IMR-90 (cell line): Measurements from ENCODE around the gene EIF2S1. TPM values are rescaled to one million over a fixed set of nuclear protein-coding genes. Genes with fewer than 3 reads are reported as not detected.

ENCODE experiments used
- ATAC-seq: fragments of 200-7000 bp; cut with Tn5 transposase; 2 replicates; pipeline ENCODE4 v1.9.1; 2020; ENCODE audit warnings: low read depth, mild to moderate bottlenecking, moderate library complexity
- BruUV-seq: library from RNA; stranded (reverse); fragments of 400-500 nt; replicated peaks from 2 replicates; lab custom pipeline; 2021; lab: Mats Ljungman, UMichigan
- CTCF ChIA-PET: fragments of 300-600 bp; formaldehyde crosslinking; extraction: SDS; loops from one replicate; lab custom pipeline; 2021; ENCODE audit warnings: antibody characterized with exemption; lab: Yijun Ruan, JAX
- POLR2A ChIA-PET: fragments of 300-600 bp; sonication (Branson Sonifier 250); formaldehyde crosslinking; loops from one replicate; lab custom pipeline; 2022; ENCODE audit warnings: antibody characterized with exemption; ENCODE audit not compliant: unreplicated experiment; lab: Charles Lee
- DNase-seq: peaks from one replicate; pipeline ENCODE4 v3.0.0; 2013
- H2AFZ ChIP-seq: replicated peaks from 2 replicates; pipeline ENCODE3; 2013; ENCODE audit warnings: low read length, mild to moderate bottlenecking; ENCODE audit not compliant: poor library complexity
- H2AK5ac ChIP-seq: 2 replicates; pipeline ENCODE4 v1.6.1; 2013; ENCODE audit warnings: low read depth, low read length, inconsistent platforms
- H2AK9ac ChIP-seq: replicated peaks from 2 replicates; pipeline ENCODE3; 2013; ENCODE audit warnings: mild to moderate bottlenecking, low read depth, low read length, moderate library complexity; ENCODE audit not compliant: poor library complexity
- H2BK120ac ChIP-seq: 2 replicates; pipeline ENCODE4 v1.6.1; 2013; ENCODE audit warnings: low read depth, low read length, inconsistent platforms
- H2BK15ac ChIP-seq: 3 replicates; pipeline ENCODE4 v1.6.1; 2013; ENCODE audit warnings: low read depth, low read length, inconsistent platforms
- H2BK20ac ChIP-seq: 2 replicates; pipeline ENCODE4 v1.6.1; 2013; ENCODE audit warnings: low read depth, mild to moderate bottlenecking, inconsistent platforms, low read length, moderate library complexity
- H2BK5ac ChIP-seq: 2 replicates; pipeline ENCODE4 v1.6.1; 2013; ENCODE audit warnings: mild to moderate bottlenecking, low read depth, low read length, inconsistent platforms; ENCODE audit not compliant: poor library complexity, severe bottlenecking
- H3K14ac ChIP-seq: replicated peaks from 2 replicates; pipeline ENCODE4 v1.6.1; 2013; ENCODE audit warnings: low read depth, low read length, inconsistent platforms
- H3K18ac ChIP-seq: 2 replicates; pipeline ENCODE4 v1.6.1; 2013; ENCODE audit warnings: low read depth, low read length, control low read depth
- H3K23ac ChIP-seq: 2 replicates; pipeline ENCODE4 v1.6.1; 2013; ENCODE audit warnings: low read depth, low read length, inconsistent platforms
- H3K27ac ChIP-seq: 2 replicates; pipeline ENCODE4 v1.5.1; 2013; ENCODE audit warnings: mild to moderate bottlenecking, control low read depth, low read length; ENCODE audit not compliant: insufficient read depth
- H3K27me3 ChIP-seq: 2 replicates; pipeline ENCODE4 v1.6.1; 2013; ENCODE audit warnings: low read length; ENCODE audit not compliant: control insufficient read depth, insufficient read depth
- H3K36me3 ChIP-seq: 2 replicates; pipeline ENCODE4 v1.6.1; 2013; ENCODE audit warnings: low read length, mixed read lengths; ENCODE audit not compliant: control insufficient read depth, insufficient read depth
- H3K4ac ChIP-seq: 2 replicates; pipeline ENCODE4 v1.6.1; 2013; ENCODE audit warnings: low read depth, low read length, inconsistent platforms
- H3K4me1 ChIP-seq: 2 replicates; pipeline ENCODE4 v1.6.1; 2013; ENCODE audit warnings: low read length, mixed read lengths; ENCODE audit not compliant: control insufficient read depth, insufficient read depth
- H3K4me2 ChIP-seq: 2 replicates; pipeline ENCODE4 v1.6.1; 2013; ENCODE audit warnings: low read depth, mild to moderate bottlenecking, control low read depth, low read length, moderate library complexity
- H3K4me3 ChIP-seq: 2 replicates; pipeline ENCODE4 v1.5.1; 2013; ENCODE audit warnings: low read depth, mild to moderate bottlenecking, control low read depth, low read length, moderate library complexity; ENCODE audit not compliant: insufficient read depth
- H3K56ac ChIP-seq: 2 replicates; pipeline ENCODE4 v1.6.1; 2013; ENCODE audit warnings: low read length, inconsistent platforms; ENCODE audit not compliant: insufficient read depth; ENCODE audit errors: extremely low read depth
- H3K79me1 ChIP-seq, 2 experiments: 2 replicates each; pipeline ENCODE4 v1.6.1; 2013; ENCODE audit warnings: low read length in 2 of 2, inconsistent platforms in 1 of 2, low read depth in 1 of 2
- H3K9ac ChIP-seq: 2 replicates; pipeline ENCODE4 v1.6.1; 2013; ENCODE audit warnings: low read depth, low read length, control low read depth
- H3K9me1 ChIP-seq: 2 replicates; pipeline ENCODE4 v1.6.1; 2013; ENCODE audit warnings: low read length, inconsistent platforms; ENCODE audit not compliant: insufficient read depth
- H3K9me3 ChIP-seq: 2 replicates; pipeline ENCODE4 v1.6.1; 2013; ENCODE audit warnings: low read length; ENCODE audit not compliant: control insufficient read depth, insufficient read depth
- H4K20me1 ChIP-seq: 2 replicates; pipeline ENCODE4 v1.6.1; 2013; ENCODE audit warnings: low read length, inconsistent platforms; ENCODE audit not compliant: insufficient read depth
- H4K5ac ChIP-seq: 2 replicates; pipeline ENCODE4 v1.6.1; 2013; ENCODE audit warnings: mild to moderate bottlenecking, low read depth, low read length, control low read depth
- H4K8ac ChIP-seq, 2 experiments: 2 replicates each; pipeline ENCODE4 v1.6.1; 2013; ENCODE audit warnings: low read depth in 2 of 2, low read length in 2 of 2, control low read depth in 1 of 2, inconsistent platforms in 1 of 2
- H4K91ac ChIP-seq: 2 replicates; pipeline ENCODE4 v1.6.1; 2013; ENCODE audit warnings: low read depth, low read length, inconsistent platforms; ENCODE audit not compliant: insufficient read depth
- BHLHE40 ChIP-seq: fragments of 150-350 bp; IDR thresholded peaks from 2 replicates; pipeline ENCODE4 v1.6.1; 2016; ENCODE audit warnings: mild to moderate bottlenecking, low read depth, low read length
- CHD1 ChIP-seq: IDR thresholded peaks from 2 replicates; pipeline ENCODE4 v1.6.1; 2012; ENCODE audit warnings: low read depth, low read length, improper control_type of control experiment
- MAZ ChIP-seq: IDR thresholded peaks from 2 replicates; pipeline ENCODE4 v1.6.1; 2012; ENCODE audit warnings: low read depth, mild to moderate bottlenecking, low read length, improper control_type of control experiment, moderate library complexity, borderline replicate concordance
- MXI1 ChIP-seq: IDR thresholded peaks from 2 replicates; pipeline ENCODE4 v1.6.1; 2012; ENCODE audit warnings: low read depth, mild to moderate bottlenecking, low read length, moderate library complexity, borderline replicate concordance
- NFE2L2 ChIP-seq: fragments of 150-350 bp; IDR thresholded peaks from 2 replicates; pipeline ENCODE4 v1.6.1; 2016; ENCODE audit warnings: low read depth, mild to moderate bottlenecking, low read length
- RAD21 ChIP-seq: IDR thresholded peaks from 2 replicates; pipeline ENCODE4 v1.6.1; 2012; ENCODE audit warnings: low read length, improper control_type of control experiment
- WGBS, 2 experiments: methylation state at CpG; one replicate each; pipeline versions ENCODE4 v1.1.5 to v1.1.7; 2013; ENCODE audit warnings: missing lambda C conversion rate in 2 of 2; ENCODE audit not compliant: insufficient read length in 1 of 2; ENCODE audit errors: extremely low coverage in 2 of 2; 5-methylcytosine and 5-hydroxymethylcytosine counted together
- dilution Hi-C: fragments of 300-500 bp; cut with HindIII; formaldehyde crosslinking; loops from one replicate; pipeline ENCODE4 v1.14.3; 2018; ENCODE audit warnings: low sequenced_read_pairs; ENCODE audit not compliant: unreplicated experiment
- in situ Hi-C: fragments of 300-500 bp; cut with MboI; formaldehyde crosslinking; loops from 3 replicates; pipeline ENCODE4 v1.14.3; 2019; ENCODE audit warnings: low sequenced_read_pairs, inconsistent platforms, mixed read lengths
- intact Hi-C: fragments of 100-400 bp; cut with micrococcal nuclease; formaldehyde crosslinking; loops from 2 replicates; pipeline ENCODE4 v1.10.0; 2022
- polyA plus RNA-seq, 3 experiments: library from polyadenylated mRNA; depleted of rRNA; stranded (reverse); fragments of >200 nt; gene quantifications; 2 replicates each; pipeline ENCODE4 v1.2.3, GENCODE V29; 2012; ENCODE audit warnings: low replicate concordance in 1 of 3
- total RNA-seq: library from RNA; depleted of rRNA; stranded (reverse); fragments of >200 nt; gene quantifications from 2 replicates; pipeline ENCODE4 v1.2.3, GENCODE V29; 2012
- TF ChIP-seq, protein P1 (sequence below): fragments of 150-350 bp; IDR thresholded peaks from 2 replicates; pipeline ENCODE4 v1.6.1; 2017; ENCODE audit warnings: mild to moderate bottlenecking, antibody characterized with exemption, low read length, low read depth
- TF ChIP-seq, protein P2 (sequence below): conservative IDR thresholded peaks from 2 replicates; pipeline ENCODE4 v1.5.1; 2012; ENCODE audit warnings: mild to moderate bottlenecking, low read depth, low read length, improper control_type of control experiment

EIF2S1 gene
- total and polyA plus RNA-seq, 2 of the 4 experiments (the other 2 are of a cell fraction): 57.9 to 125 TPM

DNA sequence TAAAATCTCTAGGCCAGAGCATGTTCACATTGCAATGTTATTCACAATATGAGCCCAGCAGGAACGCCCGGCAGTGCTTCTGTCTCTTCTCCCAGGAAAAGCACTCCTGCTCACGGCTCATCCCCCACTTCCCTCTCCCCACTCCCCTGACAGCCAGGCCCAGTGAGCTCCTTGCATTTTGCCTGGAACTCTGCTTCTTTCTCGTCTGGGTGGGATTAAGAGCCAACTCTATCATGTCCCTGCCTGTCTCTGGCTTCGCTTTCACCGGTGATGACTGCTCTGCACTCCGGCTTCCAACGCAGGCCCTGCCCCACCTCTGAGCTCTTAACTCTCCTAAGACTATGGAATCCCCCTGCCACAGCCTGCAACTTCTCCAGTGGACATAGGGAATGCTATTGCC, 49.3 kb downstream of the EIF2S1 start:
- no peak overlapping the region for H2AK9ac ChIP-seq
- H3K27me3 ChIP-seq: no peaks in the 10 kb centered on the region
- no peaks in the 10 kb centered on the region for H3K9me3 ChIP-seq
- dilution Hi-C loops (no loop called here), intact Hi-C loops (no loop called here), in situ Hi-C loops (no loop called here)
- H3K9me1 ChIP-seq: peaks cover 8% of the 10 kb centered on the region; the same call in 1 of the 2 replicates
- H4K91ac ChIP-seq: no peak overlapping the region
- H3K27ac ChIP-seq: no peak overlapping the region
- H3K36me3 ChIP-seq: no peaks in the 10 kb centered on the region
- H3K14ac ChIP-seq: no peak overlapping the region
- TF ChIP-seq NFE2L2 (no peak), BHLHE40 (no peak), MXI1 (no peak), MAZ (no peak), RAD21 (no peak), CHD1 (no peak)
- TF ChIP-seq, protein P1, sequence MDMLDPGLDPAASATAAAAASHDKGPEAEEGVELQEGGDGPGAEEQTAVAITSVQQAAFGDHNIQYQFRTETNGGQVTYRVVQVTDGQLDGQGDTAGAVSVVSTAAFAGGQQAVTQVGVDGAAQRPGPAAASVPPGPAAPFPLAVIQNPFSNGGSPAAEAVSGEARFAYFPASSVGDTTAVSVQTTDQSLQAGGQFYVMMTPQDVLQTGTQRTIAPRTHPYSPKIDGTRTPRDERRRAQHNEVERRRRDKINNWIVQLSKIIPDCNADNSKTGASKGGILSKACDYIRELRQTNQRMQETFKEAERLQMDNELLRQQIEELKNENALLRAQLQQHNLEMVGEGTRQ: no peak
- TF ChIP-seq, protein P2, sequence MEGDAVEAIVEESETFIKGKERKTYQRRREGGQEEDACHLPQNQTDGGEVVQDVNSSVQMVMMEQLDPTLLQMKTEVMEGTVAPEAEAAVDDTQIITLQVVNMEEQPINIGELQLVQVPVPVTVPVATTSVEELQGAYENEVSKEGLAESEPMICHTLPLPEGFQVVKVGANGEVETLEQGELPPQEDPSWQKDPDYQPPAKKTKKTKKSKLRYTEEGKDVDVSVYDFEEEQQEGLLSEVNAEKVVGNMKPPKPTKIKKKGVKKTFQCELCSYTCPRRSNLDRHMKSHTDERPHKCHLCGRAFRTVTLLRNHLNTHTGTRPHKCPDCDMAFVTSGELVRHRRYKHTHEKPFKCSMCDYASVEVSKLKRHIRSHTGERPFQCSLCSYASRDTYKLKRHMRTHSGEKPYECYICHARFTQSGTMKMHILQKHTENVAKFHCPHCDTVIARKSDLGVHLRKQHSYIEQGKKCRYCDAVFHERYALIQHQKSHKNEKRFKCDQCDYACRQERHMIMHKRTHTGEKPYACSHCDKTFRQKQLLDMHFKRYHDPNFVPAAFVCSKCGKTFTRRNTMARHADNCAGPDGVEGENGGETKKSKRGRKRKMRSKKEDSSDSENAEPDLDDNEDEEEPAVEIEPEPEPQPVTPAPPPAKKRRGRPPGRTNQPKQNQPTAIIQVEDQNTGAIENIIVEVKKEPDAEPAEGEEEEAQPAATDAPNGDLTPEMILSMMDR: no peak
- H4K20me1 ChIP-seq: no peaks in the 10 kb centered on the region
- no peak overlapping the region for H4K5ac ChIP-seq
- no peak overlapping the region for H4K8ac ChIP-seq
- no TSS peak for BruUV-seq
- WGBS, 2 experiments: 64% methylated on average over 6 of the region's 8 CpGs; no CpG with 5 or more reads in 1 of the 2 experiments
- H3K4me1 ChIP-seq: peaks cover 5% of the 10 kb centered on the region
- H3K9ac ChIP-seq: no peak overlapping the region
- H3K4me3 ChIP-seq: no peak overlapping the region
- no peak for DNase-seq
- no peak overlapping the region for H3K18ac ChIP-seq
- H2BK15ac ChIP-seq: no peak overlapping the region
- no peak overlapping the region for H2BK20ac ChIP-seq
- peak overlapping the region; percentile 35 for H2AFZ ChIP-seq
- no peak overlapping the region for H3K56ac ChIP-seq
- POLR2A ChIA-PET: no interaction called here
- CTCF ChIA-PET: no interaction called here
- H3K79me1 ChIP-seq: no peaks in the 10 kb centered on the region
- H2BK5ac ChIP-seq: no peak overlapping the region
- no peak for ATAC-seq
- H3K4me2 ChIP-seq: no peak overlapping the region
- no peak overlapping the region for H3K23ac ChIP-seq
- H3K4ac ChIP-seq: no peak overlapping the region
- no peak overlapping the region for H2AK5ac ChIP-seq
- H2BK120ac ChIP-seq: no peak overlapping the region
